ENCODE measurements around the gene MBIP. TPM values are rescaled to one million over a fixed set of nuclear protein-coding genes. Genes with fewer than 3 reads are reported as not detected.

MBIP gene
- total RNA-seq (10 to 100 TPM; 23.5 to 24.7 TPM), polyA plus RNA-seq (ENCODE audit: insufficient read length in 2 of 2) (10 to 100 TPM; 32.0 to 37.5 TPM)
- long read RNA-seq, donor 1, transcript MBIP-203 (9 exons, 1,648 nt), result major isoform, 13 of 17 reads
- long read RNA-seq, donor 1, partial matches to known transcripts, result 0 of 17 reads
- long read RNA-seq, donor 1, other reads (novel, unspliced or antisense), result 0 of 17 reads
- long read RNA-seq, donor 2, partial matches to known transcripts, result 0 of 5 reads
- long read RNA-seq, donor 2, other reads (novel, unspliced or antisense), result 0 of 5 reads
- long read RNA-seq, donor 3, transcript MBIP-203 (9 exons, 1,648 nt), result major isoform, 5 of 6 reads
- long read RNA-seq, donor 3, partial matches to known transcripts, result 0 of 6 reads
- long read RNA-seq, donor 3, other reads (novel, unspliced or antisense), result 0 of 6 reads
- long read RNA-seq, donor 4, transcript MBIP-206 (2 exons, 310 nt), result minor isoform, 9 of 101 reads
- long read RNA-seq, donor 4, transcript MBIP-201 (9 exons, 1,586 nt), result minor isoform, 12 of 101 reads
- long read RNA-seq, donor 4, transcript MBIP-203 (9 exons, 1,648 nt), result major isoform, 43 of 101 reads
- long read RNA-seq, donor 4, partial matches to known transcripts, result 35 of 101 reads
- long read RNA-seq, donor 4, other reads (novel, unspliced or antisense), result 0 of 101 reads

GRCh38 chr14:36320200-36320896 is at the start of gene MBIP:
MBIP (minus strand) TSS chr14:36320637; CDS start chr14:36320588, 49 bp downstream.
- Histone ChIP-seq H3K9me3 (ENCODE audit: control insufficient read depth, insufficient read depth, low read length) (no peaks in the 10 kb centered on the region), H3K4me3 (ENCODE audit: low read depth, low read length) (peak within 1 kb of the TSS; percentile 91), H3K27ac (ENCODE audit: low read depth, low read length) (peak within 1 kb of the TSS; percentile 92), H3K36me3 (ENCODE audit: control insufficient read depth, insufficient read depth, low read length) (no peaks in the 10 kb centered on the region), H3K4me1 (ENCODE audit: control insufficient read depth, insufficient read depth, low read length) (peaks cover 6% of the 10 kb centered on the region), H3K27me3 (ENCODE audit: control insufficient read depth, insufficient read depth, low read length) (peaks cover 2% of the 10 kb centered on the region)
- WGBS (ENCODE audit: insufficient coverage), result 0% methylated on average over 28 of the region's 35 CpGs
- DNase-seq (ENCODE audit: low read depth in 4 of 6, low spot score in 6 of 6), result peak; percentile 95 to 99 (median 99)

- Histone ChIP-seq H3K27me3 (ENCODE audit: control insufficient read depth, insufficient read depth, low read length) (peaks cover 2% of the 10 kb centered on the region), H3K36me3 (ENCODE audit: control insufficient read depth, insufficient read depth, low read length) (no peaks in the 10 kb centered on the region), H3K9me3 (ENCODE audit: control insufficient read depth, insufficient read depth, low read length) (no peaks in the 10 kb centered on the region), H3K4me3 (ENCODE audit: low read depth, low read length) (no peak overlapping the region), H3K4me1 (ENCODE audit: control insufficient read depth, insufficient read depth, low read length) (no peaks in the 10 kb centered on the region), H3K27ac (ENCODE audit: low read depth, low read length) (no peak overlapping the region)
- no peak for DNase-seq (ENCODE audit: low read depth in 4 of 6, low spot score in 6 of 6)
- 90% methylated on average over 1 of the region's 6 CpGs for WGBS (ENCODE audit: insufficient coverage)
Observed at GRCh38 chr14:36367985-36368774, 47.7 kb upstream of the MBIP start.

GRCh38 chr14:36365766-36366165 is 45.3 kb upstream of the MBIP start:
- peaks cover 2% of the 10 kb centered on the region for H3K27me3 ChIP-seq (ENCODE audit: control insufficient read depth, insufficient read depth, low read length)
- no peak overlapping the region for H3K4me3 ChIP-seq (ENCODE audit: low read depth, low read length)
- H3K4me1 ChIP-seq (ENCODE audit: control insufficient read depth, insufficient read depth, low read length), result no peaks in the 10 kb centered on the region
- H3K27ac ChIP-seq (ENCODE audit: low read depth, low read length), result no peak overlapping the region
- peak in 1 of 6 donors; percentile 17 for DNase-seq (ENCODE audit: low read depth in 4 of 6, low spot score in 6 of 6)
- WGBS (ENCODE audit: insufficient coverage), result 57% methylated on average over 1 of the region's 2 CpGs
- H3K9me3 ChIP-seq (ENCODE audit: control insufficient read depth, insufficient read depth, low read length), result no peaks in the 10 kb centered on the region
- no peaks in the 10 kb centered on the region for H3K36me3 ChIP-seq (ENCODE audit: control insufficient read depth, insufficient read depth, low read length)

GRCh38 chr14:36363704-36364103 is 43.3 kb upstream of the MBIP start:
- no peaks in the 10 kb centered on the region for H3K9me3 ChIP-seq (ENCODE audit: control insufficient read depth, insufficient read depth, low read length)
- no peak overlapping the region for H3K27ac ChIP-seq (ENCODE audit: low read depth, low read length)
- no peaks in the 10 kb centered on the region for H3K36me3 ChIP-seq (ENCODE audit: control insufficient read depth, insufficient read depth, low read length)
- no peak overlapping the region for H3K4me3 ChIP-seq (ENCODE audit: low read depth, low read length)
- peaks cover 2% of the 10 kb centered on the region for H3K27me3 ChIP-seq (ENCODE audit: control insufficient read depth, insufficient read depth, low read length)
- WGBS (ENCODE audit: insufficient coverage), result 100% methylated on average over 2 of the region's 2 CpGs
- no peak for DNase-seq (ENCODE audit: low read depth in 4 of 6, low spot score in 6 of 6)
- H3K4me1 ChIP-seq (ENCODE audit: control insufficient read depth, insufficient read depth, low read length), result no peaks in the 10 kb centered on the region

- Histone ChIP-seq H3K4me3 (ENCODE audit: low read depth, low read length) (no peak overlapping the region), H3K27ac (ENCODE audit: low read depth, low read length) (no peak overlapping the region), H3K9me3 (ENCODE audit: control insufficient read depth, insufficient read depth, low read length) (no peaks in the 10 kb centered on the region), H3K36me3 (ENCODE audit: control insufficient read depth, insufficient read depth, low read length) (no peaks in the 10 kb centered on the region), H3K27me3 (ENCODE audit: control insufficient read depth, insufficient read depth, low read length) (peaks cover 2% of the 10 kb centered on the region), H3K4me1 (ENCODE audit: control insufficient read depth, insufficient read depth, low read length) (no peaks in the 10 kb centered on the region)
- no peak for DNase-seq (ENCODE audit: low read depth in 4 of 6, low spot score in 6 of 6)
- WGBS (ENCODE audit: insufficient coverage), result no CpG with 5 or more reads among the region's 3 CpGs
Observed at GRCh38 chr14:36362648-36363047, 42.2 kb upstream of the MBIP start.

- DNase-seq (ENCODE audit: low read depth in 4 of 6, low spot score in 6 of 6), result no peak
- Histone ChIP-seq H3K27ac (ENCODE audit: low read depth, low read length) (no peak overlapping the region), H3K9me3 (ENCODE audit: control insufficient read depth, insufficient read depth, low read length) (peaks cover 2% of the 10 kb centered on the region), H3K4me1 (ENCODE audit: control insufficient read depth, insufficient read depth, low read length) (no peaks in the 10 kb centered on the region), H3K27me3 (ENCODE audit: control insufficient read depth, insufficient read depth, low read length) (peaks cover 2% of the 10 kb centered on the region), H3K36me3 (ENCODE audit: control insufficient read depth, insufficient read depth, low read length) (no peaks in the 10 kb centered on the region), H3K4me3 (ENCODE audit: low read depth, low read length) (no peak overlapping the region)
- no CpG with 5 or more reads among the region's 2 CpGs for WGBS (ENCODE audit: insufficient coverage)
Observed at GRCh38 chr14:36361210-36361853, 40.9 kb upstream of the MBIP start.

DNA sequence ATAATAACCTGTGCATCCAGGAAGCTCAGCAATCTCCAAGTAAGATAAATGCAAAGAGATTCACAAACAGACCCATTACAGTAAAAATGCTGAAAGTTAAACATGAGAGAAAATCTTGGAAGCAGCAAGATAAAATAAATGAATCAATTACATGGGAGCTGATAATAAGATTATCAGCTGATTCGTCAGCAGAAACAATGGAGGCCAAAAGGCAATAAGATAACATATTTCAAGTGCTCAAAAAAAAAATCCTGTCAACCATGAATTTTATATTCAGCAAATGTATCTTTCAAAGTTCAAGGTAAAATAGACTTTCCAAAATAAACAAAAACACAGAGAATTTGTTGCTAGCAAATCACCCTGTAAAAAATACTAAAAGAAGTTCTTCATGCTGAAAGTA is 36.4 kb upstream of the MBIP start:
- H3K4me3 ChIP-seq (ENCODE audit: low read depth, low read length), result no peak overlapping the region
- no peak overlapping the region for H3K27ac ChIP-seq (ENCODE audit: low read depth, low read length)
- H3K4me1 ChIP-seq (ENCODE audit: control insufficient read depth, insufficient read depth, low read length), result no peaks in the 10 kb centered on the region
- no peaks in the 10 kb centered on the region for H3K27me3 ChIP-seq (ENCODE audit: control insufficient read depth, insufficient read depth, low read length)
- no peaks in the 10 kb centered on the region for H3K36me3 ChIP-seq (ENCODE audit: control insufficient read depth, insufficient read depth, low read length)
- no CpG with 5 or more reads among the region's 1 CpG for WGBS (ENCODE audit: insufficient coverage)
- no peak for DNase-seq (ENCODE audit: low read depth in 4 of 6, low spot score in 6 of 6)
- peaks cover 7% of the 10 kb centered on the region for H3K9me3 ChIP-seq (ENCODE audit: control insufficient read depth, insufficient read depth, low read length)

DNA sequence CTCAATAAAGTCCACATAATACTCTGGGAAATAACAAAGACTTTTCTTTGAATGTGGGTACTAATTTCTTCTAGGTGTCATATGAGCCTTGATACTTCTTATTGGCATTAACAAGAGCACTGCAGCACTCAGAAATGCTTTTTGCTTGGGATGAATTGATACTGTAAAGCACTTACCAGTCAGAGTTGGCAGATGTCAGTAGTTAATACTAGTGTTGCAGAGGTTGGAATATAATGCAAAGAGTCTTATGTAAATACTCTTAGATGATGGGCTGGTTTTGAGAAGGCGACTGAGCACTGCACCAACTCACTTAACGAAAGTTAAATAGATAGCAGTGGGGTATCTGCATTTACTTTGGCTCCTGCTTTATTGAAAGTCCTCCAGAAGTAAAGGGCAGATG is 25.6 kb upstream of the MBIP start:
- no peaks in the 10 kb centered on the region for H3K4me1 ChIP-seq (ENCODE audit: control insufficient read depth, insufficient read depth, low read length)

GRCh38 chr14:36344211-36344610 is 23.8 kb upstream of the MBIP start:
- no peak overlapping the region for H3K27ac ChIP-seq (ENCODE audit: low read depth, low read length)
- no peaks in the 10 kb centered on the region for H3K36me3 ChIP-seq (ENCODE audit: control insufficient read depth, insufficient read depth, low read length)
- H3K9me3 ChIP-seq (ENCODE audit: control insufficient read depth, insufficient read depth, low read length), result no peaks in the 10 kb centered on the region
- no peaks in the 10 kb centered on the region for H3K27me3 ChIP-seq (ENCODE audit: control insufficient read depth, insufficient read depth, low read length)
- no peak overlapping the region for H3K4me3 ChIP-seq (ENCODE audit: low read depth, low read length)
- no peak for DNase-seq (ENCODE audit: low read depth in 4 of 6, low spot score in 6 of 6)
- no CpG with 5 or more reads among the region's 2 CpGs for WGBS (ENCODE audit: insufficient coverage)
- H3K4me1 ChIP-seq (ENCODE audit: control insufficient read depth, insufficient read depth, low read length), result no peaks in the 10 kb centered on the region

More for the DNA sequence above, 25.6 kb upstream of the MBIP start:
- H3K27me3 ChIP-seq (ENCODE audit: control insufficient read depth, insufficient read depth, low read length), result no peaks in the 10 kb centered on the region
- DNase-seq (ENCODE audit: low read depth in 4 of 6, low spot score in 6 of 6), result no peak
- 93% methylated on average over 2 of the region's 2 CpGs for WGBS (ENCODE audit: insufficient coverage)
- H3K9me3 ChIP-seq (ENCODE audit: control insufficient read depth, insufficient read depth, low read length), result no peaks in the 10 kb centered on the region
- no peak overlapping the region for H3K4me3 ChIP-seq (ENCODE audit: low read depth, low read length)
- H3K36me3 ChIP-seq (ENCODE audit: control insufficient read depth, insufficient read depth, low read length), result no peaks in the 10 kb centered on the region
- H3K27ac ChIP-seq (ENCODE audit: low read depth, low read length), result no peak overlapping the region

Data from spinal cord (tissue), 10 donors.